HepG2 (cell line): Measurements from ENCODE around the gene GFER. TPM values are rescaled to one million over a fixed set of nuclear protein-coding genes. Genes with fewer than 3 reads are reported as not detected.

Experiments
- BRCA1 ChIP-seq: sonication (generic); formaldehyde crosslinking; IDR thresholded peaks from 2 replicates; pipeline ENCODE4 v1.4.0; 2020; ENCODE audit warnings: missing genetic modification reagents
- CBX2 ChIP-seq, 2 experiments: fragments of 200-600 bp in 1 of 2; sonication (generic); formaldehyde crosslinking in 1 of 2; IDR thresholded peaks; 2 replicates each; pipeline versions ENCODE4 v1.7.0 to v1.8.1; 2018 to 2022; ENCODE audit warnings: low read depth in 2 of 2, low read length in 1 of 2, mild to moderate bottlenecking in 1 of 2, missing genetic modification reagents in 1 of 2
- HMGA1 ChIP-seq: sonication (generic); formaldehyde crosslinking; conservative IDR thresholded peaks from 2 replicates; pipeline ENCODE4 v1.4.0; 2020; ENCODE audit warnings: missing genetic modification reagents
- NFIB ChIP-seq: sonication (generic); formaldehyde crosslinking; IDR thresholded peaks from 2 replicates; pipeline ENCODE4 v1.9.0; 2021; ENCODE audit warnings: missing genetic modification reagents, mild to moderate bottlenecking, borderline replicate concordance
- PHB2 ChIP-seq: fragments of 450-650 bp; IDR thresholded peaks from 2 replicates; pipeline ENCODE4 v1.6.1; 2018; ENCODE audit not compliant: partially characterized antibody
- SKI ChIP-seq: fragments of 450-650 bp; IDR thresholded peaks from one replicate; pipeline ENCODE4 v1.6.1; 2018; ENCODE audit warnings: mild to moderate bottlenecking; ENCODE audit not compliant: partially characterized antibody
- SMARCC2 ChIP-seq: fragments of 450-650 bp; IDR thresholded peaks from 2 replicates; pipeline ENCODE4 v1.6.1; 2017; ENCODE audit warnings: antibody characterized with exemption, mild to moderate bottlenecking
- SP1 ChIP-seq, 2 experiments: fragments of 450-650 bp in 1 of 2; sonication (generic) in 1 of 2; formaldehyde crosslinking in 1 of 2; IDR thresholded peaks; 2 replicates each; pipeline versions ENCODE4 v1.4.0 to v1.6.1; 2016 to 2020; ENCODE audit warnings: missing genetic modification reagents in 1 of 2
- SRSF9 ChIP-seq: fragments of 200-400 bp; formaldehyde crosslinking; IDR thresholded peaks from 2 replicates; pipeline ENCODE4 v1.6.1; 2018; ENCODE audit warnings: borderline replicate concordance, mild to moderate bottlenecking, low read depth, low read length; ENCODE audit not compliant: insufficient read depth, poor library complexity, severe bottlenecking
- ZBTB21 ChIP-seq: sonication (generic); formaldehyde crosslinking; IDR thresholded peaks from 2 replicates; pipeline ENCODE4 v1.4.0; 2020; ENCODE audit warnings: missing genetic modification reagents
- ZNF124 ChIP-seq: sonication (generic); formaldehyde crosslinking; IDR thresholded peaks from 2 replicates; pipeline ENCODE4 v1.4.0; 2020; ENCODE audit warnings: missing genetic modification reagents
- ZNF180 ChIP-seq: sonication (generic); formaldehyde crosslinking; IDR thresholded peaks from 2 replicates; pipeline ENCODE4 v1.4.0; 2020; ENCODE audit warnings: low read depth, missing genetic modification reagents, borderline replicate concordance
- ZNF224 ChIP-seq: sonication (generic); formaldehyde crosslinking; IDR thresholded peaks from 2 replicates; pipeline ENCODE4 v1.5.0; 2020; ENCODE audit warnings: mild to moderate bottlenecking, missing genetic modification reagents
- ZNF30 ChIP-seq: sonication (generic); formaldehyde crosslinking; IDR thresholded peaks from 2 replicates; pipeline ENCODE4 v1.5.0; 2020; ENCODE audit warnings: mild to moderate bottlenecking, missing genetic modification reagents
- ZNF644 ChIP-seq: IDR thresholded peaks from 2 replicates; pipeline ENCODE4 v1.6.1; 2016; ENCODE audit warnings: low read depth
- ZNF777 ChIP-seq: sonication (generic); formaldehyde crosslinking; IDR thresholded peaks from 2 replicates; pipeline ENCODE4 v1.4.0; 2020; ENCODE audit warnings: missing genetic modification reagents
- polyA plus RNA-seq, 8 experiments: library from polyadenylated mRNA; depleted of rRNA in 3 of 8; stranded (reverse) in 7 of 8; unstranded in 1 of 8; fragments of >200 nt; fragmentation: Illumina TruSeq in 4 of 8; extraction: Trizol in 4 of 8; gene quantifications; 2 replicates each; pipeline versions ENCODE4 v1.2.1 to v1.2.3, GENCODE V29; 2011 to 2016; ENCODE audit warnings: low read depth in 4 of 8, missing spikeins in 1 of 8, mixed read lengths in 1 of 8; ENCODE audit not compliant: insufficient read depth in 1 of 8
- total RNA-seq, 5 experiments: library from RNA; depleted of rRNA; stranded (reverse); fragments of >200 nt; fragmentation: Illumina TruSeq; extraction: Trizol; gene quantifications; 2 replicates each; pipeline ENCODE4 v1.2.3, GENCODE V29; 2016; ENCODE audit warnings: low read depth in 1 of 5
- TF ChIP-seq, protein P1 (sequence below): IDR thresholded peaks from 2 replicates; pipeline ENCODE4 v1.6.1; 2016; ENCODE audit warnings: low read depth, control low read depth
- TF ChIP-seq, protein P2 (sequence below): sonication (generic); formaldehyde crosslinking; IDR thresholded peaks from 2 replicates; pipeline ENCODE4 v1.4.0; 2020; ENCODE audit warnings: missing genetic modification reagents
- TF ChIP-seq, protein P3 (sequence below): sonication (generic); formaldehyde crosslinking; IDR thresholded peaks from 2 replicates; pipeline ENCODE4 v1.4.0; 2020; ENCODE audit warnings: missing genetic modification reagents
- TF ChIP-seq, protein P4 (sequence below): sonication (generic); formaldehyde crosslinking; IDR thresholded peaks from 2 replicates; pipeline ENCODE4 v1.5.1; 2020; ENCODE audit warnings: missing genetic modification reagents, mild to moderate bottlenecking, borderline replicate concordance
- TF ChIP-seq, protein P5 (sequence below): sonication (generic); formaldehyde crosslinking; IDR thresholded peaks from 2 replicates; pipeline ENCODE4 v1.8.1; 2023; ENCODE audit warnings: missing genetic modification reagents, inconsistent platforms, borderline replicate concordance

GFER gene
- total and polyA plus RNA-seq, 2 of the 13 experiments (the other 11 are each of a cell fraction or from before 2014, with no cell fraction given): 28.6 to 71.7 TPM

DNA sequence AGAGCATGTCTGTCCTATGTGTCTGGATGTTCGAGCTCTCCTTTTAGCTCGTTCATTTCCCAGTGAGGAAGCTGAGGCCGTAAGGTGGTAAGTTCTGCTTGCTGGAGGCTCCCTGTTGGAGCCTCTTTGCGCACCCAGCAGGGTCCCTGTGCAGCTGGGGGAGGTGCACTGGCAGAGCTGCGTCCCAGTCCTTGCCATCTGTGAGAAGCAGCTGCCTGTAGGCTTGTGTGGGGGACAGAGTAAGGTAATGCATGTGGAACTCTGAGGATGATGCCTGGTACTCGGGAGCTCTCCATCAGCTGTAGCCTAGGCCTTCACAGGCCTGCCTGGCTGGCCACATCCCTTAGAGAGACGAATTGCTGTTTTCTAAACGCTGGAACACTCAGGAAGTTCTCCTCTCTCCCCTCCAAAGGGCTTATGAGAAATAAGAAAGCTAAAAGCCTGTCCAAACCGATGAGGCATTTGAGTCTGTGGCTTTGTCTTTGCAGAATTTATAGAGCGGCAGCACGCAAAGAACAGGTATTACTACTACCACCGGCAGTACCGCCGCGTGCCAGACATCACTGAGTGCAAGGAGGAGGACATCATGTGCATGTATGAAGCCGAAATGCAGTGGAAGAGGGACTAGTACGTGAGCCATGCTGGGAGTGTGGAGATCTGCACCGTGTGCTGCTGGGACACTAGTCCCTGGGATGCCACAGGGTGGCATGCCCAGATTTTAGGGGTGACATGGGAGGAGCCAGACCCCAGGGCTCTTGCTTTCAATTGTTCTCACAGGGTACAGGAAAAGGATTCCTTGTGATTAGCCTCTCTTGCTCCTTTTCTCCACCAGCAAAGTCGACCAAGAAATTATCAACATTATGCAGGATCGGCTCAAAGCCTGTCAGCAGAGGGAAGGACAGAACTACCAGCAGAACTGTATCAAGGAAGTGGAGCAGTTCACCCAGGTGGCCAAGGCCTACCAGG is 23.0 kb upstream of the GFER start (continued):
- TF ChIP-seq, protein P1, sequence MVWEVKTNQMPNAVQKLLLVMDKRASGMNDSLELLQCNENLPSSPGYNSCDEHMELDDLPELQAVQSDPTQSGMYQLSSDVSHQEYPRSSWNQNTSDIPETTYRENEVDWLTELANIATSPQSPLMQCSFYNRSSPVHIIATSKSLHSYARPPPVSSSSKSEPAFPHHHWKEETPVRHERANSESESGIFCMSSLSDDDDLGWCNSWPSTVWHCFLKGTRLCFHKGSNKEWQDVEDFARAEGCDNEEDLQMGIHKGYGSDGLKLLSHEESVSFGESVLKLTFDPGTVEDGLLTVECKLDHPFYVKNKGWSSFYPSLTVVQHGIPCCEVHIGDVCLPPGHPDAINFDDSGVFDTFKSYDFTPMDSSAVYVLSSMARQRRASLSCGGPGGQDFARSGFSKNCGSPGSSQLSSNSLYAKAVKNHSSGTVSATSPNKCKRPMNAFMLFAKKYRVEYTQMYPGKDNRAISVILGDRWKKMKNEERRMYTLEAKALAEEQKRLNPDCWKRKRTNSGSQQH (CRISPR knock-in tag): no peak
- TF ChIP-seq ZNF180 (CRISPR knock-in tag) (no peak), ZBTB21 (CRISPR knock-in tag) (no peak), HMGA1 (no peak), SRSF9 (no peak), NFIB (CRISPR knock-in tag) (0 out of 2 replicates have a peak, but pooled peaks have one; percentile 16), ZNF644 (CRISPR knock-in tag) (no peak), ZNF124 (CRISPR knock-in tag) (0 out of 2 replicates have a peak, but pooled peaks have one; percentile 5), CBX2 (IDR thresholded peaks at IDR 0.05; ENCODE audit: low read depth, low read length) (no peak), CBX2 (CRISPR knock-in tag; IDR thresholded peaks at IDR 0.05; ENCODE audit: low read depth) (no peak), PHB2 (no peak), SKI (no peak), ZNF224 (CRISPR knock-in tag) (no peak), SP1 (IDR thresholded peaks at IDR 0.05) (no peak), SP1 (CRISPR knock-in tag; IDR thresholded peaks at IDR 0.05) (no peak), BRCA1 (CRISPR knock-in tag) (no peak), SMARCC2 (no peak), ZNF30 (no peak), ZNF777 (CRISPR knock-in tag) (0 out of 2 replicates have a peak, but pooled peaks have one; percentile 22)
- TF ChIP-seq, protein P2, sequence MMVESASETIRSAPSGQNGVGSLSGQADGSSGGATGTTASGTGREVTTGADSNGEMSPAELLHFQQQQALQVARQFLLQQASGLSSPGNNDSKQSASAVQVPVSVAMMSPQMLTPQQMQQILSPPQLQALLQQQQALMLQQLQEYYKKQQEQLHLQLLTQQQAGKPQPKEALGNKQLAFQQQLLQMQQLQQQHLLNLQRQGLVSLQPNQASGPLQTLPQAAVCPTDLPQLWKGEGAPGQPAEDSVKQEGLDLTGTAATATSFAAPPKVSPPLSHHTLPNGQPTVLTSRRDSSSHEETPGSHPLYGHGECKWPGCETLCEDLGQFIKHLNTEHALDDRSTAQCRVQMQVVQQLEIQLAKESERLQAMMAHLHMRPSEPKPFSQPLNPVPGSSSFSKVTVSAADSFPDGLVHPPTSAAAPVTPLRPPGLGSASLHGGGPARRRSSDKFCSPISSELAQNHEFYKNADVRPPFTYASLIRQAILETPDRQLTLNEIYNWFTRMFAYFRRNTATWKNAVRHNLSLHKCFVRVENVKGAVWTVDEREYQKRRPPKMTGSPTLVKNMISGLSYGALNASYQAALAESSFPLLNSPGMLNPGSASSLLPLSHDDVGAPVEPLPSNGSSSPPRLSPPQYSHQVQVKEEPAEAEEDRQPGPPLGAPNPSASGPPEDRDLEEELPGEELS: no peak
- TF ChIP-seq, protein P3, sequence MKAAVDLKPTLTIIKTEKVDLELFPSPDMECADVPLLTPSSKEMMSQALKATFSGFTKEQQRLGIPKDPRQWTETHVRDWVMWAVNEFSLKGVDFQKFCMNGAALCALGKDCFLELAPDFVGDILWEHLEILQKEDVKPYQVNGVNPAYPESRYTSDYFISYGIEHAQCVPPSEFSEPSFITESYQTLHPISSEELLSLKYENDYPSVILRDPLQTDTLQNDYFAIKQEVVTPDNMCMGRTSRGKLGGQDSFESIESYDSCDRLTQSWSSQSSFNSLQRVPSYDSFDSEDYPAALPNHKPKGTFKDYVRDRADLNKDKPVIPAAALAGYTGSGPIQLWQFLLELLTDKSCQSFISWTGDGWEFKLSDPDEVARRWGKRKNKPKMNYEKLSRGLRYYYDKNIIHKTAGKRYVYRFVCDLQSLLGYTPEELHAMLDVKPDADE (CRISPR knock-in tag): no peak
- TF ChIP-seq, protein P4, sequence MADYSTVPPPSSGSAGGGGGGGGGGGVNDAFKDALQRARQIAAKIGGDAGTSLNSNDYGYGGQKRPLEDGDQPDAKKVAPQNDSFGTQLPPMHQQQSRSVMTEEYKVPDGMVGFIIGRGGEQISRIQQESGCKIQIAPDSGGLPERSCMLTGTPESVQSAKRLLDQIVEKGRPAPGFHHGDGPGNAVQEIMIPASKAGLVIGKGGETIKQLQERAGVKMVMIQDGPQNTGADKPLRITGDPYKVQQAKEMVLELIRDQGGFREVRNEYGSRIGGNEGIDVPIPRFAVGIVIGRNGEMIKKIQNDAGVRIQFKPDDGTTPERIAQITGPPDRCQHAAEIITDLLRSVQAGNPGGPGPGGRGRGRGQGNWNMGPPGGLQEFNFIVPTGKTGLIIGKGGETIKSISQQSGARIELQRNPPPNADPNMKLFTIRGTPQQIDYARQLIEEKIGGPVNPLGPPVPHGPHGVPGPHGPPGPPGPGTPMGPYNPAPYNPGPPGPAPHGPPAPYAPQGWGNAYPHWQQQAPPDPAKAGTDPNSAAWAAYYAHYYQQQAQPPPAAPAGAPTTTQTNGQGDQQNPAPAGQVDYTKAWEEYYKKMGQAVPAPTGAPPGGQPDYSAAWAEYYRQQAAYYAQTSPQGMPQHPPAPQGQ (CRISPR knock-in tag): no peak
- TF ChIP-seq, protein P5, sequence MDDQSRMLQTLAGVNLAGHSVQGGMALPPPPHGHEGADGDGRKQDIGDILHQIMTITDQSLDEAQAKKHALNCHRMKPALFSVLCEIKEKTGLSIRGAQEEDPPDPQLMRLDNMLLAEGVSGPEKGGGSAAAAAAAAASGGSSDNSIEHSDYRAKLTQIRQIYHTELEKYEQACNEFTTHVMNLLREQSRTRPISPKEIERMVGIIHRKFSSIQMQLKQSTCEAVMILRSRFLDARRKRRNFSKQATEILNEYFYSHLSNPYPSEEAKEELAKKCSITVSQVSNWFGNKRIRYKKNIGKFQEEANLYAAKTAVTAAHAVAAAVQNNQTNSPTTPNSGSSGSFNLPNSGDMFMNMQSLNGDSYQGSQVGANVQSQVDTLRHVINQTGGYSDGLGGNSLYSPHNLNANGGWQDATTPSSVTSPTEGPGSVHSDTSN (CRISPR knock-in tag): no peak
